H9 (cell line): ENCODE results near the gene KRT25. TPM values are rescaled to one million over a fixed set of nuclear protein-coding genes. Genes with fewer than 3 reads are reported as not detected.
A peak's percentile ranks its signal among the peaks of the same experiment; 100 is the strongest.

ENCODE experiments used
- DNase-seq: peaks from one replicate; pipeline ENCODE4 v3.0.0-alpha.2; 2017
- H2AFZ ChIP-seq: one replicate; pipeline ENCODE4 v1.6.1; 2013; ENCODE audit warnings: mild to moderate bottlenecking, low read length, control low read depth, moderate library complexity
- H2AK5ac ChIP-seq: 2 replicates; pipeline ENCODE4 v1.6.1; 2013; ENCODE audit warnings: low read length, control low read depth, mixed read lengths; ENCODE audit not compliant: insufficient read length
- H2BK120ac ChIP-seq: one replicate; pipeline ENCODE4 v1.6.1; 2013; ENCODE audit warnings: low read depth, mild to moderate bottlenecking, low read length, control low read depth, inconsistent platforms; ENCODE audit not compliant: poor library complexity, severe bottlenecking
- H2BK12ac ChIP-seq: 2 replicates; pipeline ENCODE4 v1.6.1; 2013; ENCODE audit warnings: low read length, control low read depth, mixed read lengths, low read depth; ENCODE audit not compliant: insufficient read length
- H2BK15ac ChIP-seq: 2 replicates; pipeline ENCODE4 v1.6.1; 2013; ENCODE audit warnings: low read depth, low read length, control low read depth
- H2BK20ac ChIP-seq: one replicate; pipeline ENCODE4 v1.6.1; 2013; ENCODE audit warnings: low read depth, mild to moderate bottlenecking, low read length, control low read depth, inconsistent platforms; ENCODE audit not compliant: poor library complexity, severe bottlenecking
- H2BK5ac ChIP-seq: 2 replicates; pipeline ENCODE4 v1.6.1; 2013; ENCODE audit warnings: low read length, control low read depth, mixed read lengths; ENCODE audit not compliant: insufficient read length
- H3K14ac ChIP-seq: 2 replicates; pipeline ENCODE4 v1.6.1; 2013; ENCODE audit warnings: low read length, control low read depth; ENCODE audit not compliant: insufficient read depth
- H3K18ac ChIP-seq: 2 replicates; pipeline ENCODE4 v1.6.1; 2013; ENCODE audit warnings: low read depth, mild to moderate bottlenecking, mixed read lengths, low read length, control low read depth; ENCODE audit not compliant: insufficient read length
- H3K23ac ChIP-seq: 2 replicates; pipeline ENCODE4 v1.6.1; 2013; ENCODE audit warnings: low read length, control low read depth, mixed read lengths, low read depth; ENCODE audit not compliant: insufficient read length
- H3K23me2 ChIP-seq: 2 replicates; pipeline ENCODE4 v1.6.1; 2013; ENCODE audit warnings: low read depth, mild to moderate bottlenecking, mixed read lengths, low read length, control low read depth; ENCODE audit not compliant: insufficient read length, poor library complexity, severe bottlenecking
- H3K27ac ChIP-seq: 2 replicates; pipeline ENCODE4 v1.5.1; 2013; ENCODE audit warnings: low read length, control low read depth, mixed read lengths, low read depth; ENCODE audit not compliant: insufficient read length
- H3K27me3 ChIP-seq: 2 replicates; pipeline ENCODE4 v1.6.1; 2013; ENCODE audit warnings: low read length, control low read depth, inconsistent platforms; ENCODE audit not compliant: insufficient read depth
- H3K4ac ChIP-seq: 2 replicates; pipeline ENCODE4 v1.6.1; 2013; ENCODE audit warnings: low read depth, mild to moderate bottlenecking, control low read depth, inconsistent platforms, low read length, moderate library complexity
- H3K4me1 ChIP-seq: 2 replicates; pipeline ENCODE4 v1.6.1; 2013; ENCODE audit warnings: low read length, control low read depth, inconsistent platforms; ENCODE audit not compliant: insufficient read depth
- H3K4me2 ChIP-seq: 2 replicates; pipeline ENCODE4 v1.6.1; 2013; ENCODE audit warnings: low read length, control low read depth, mixed read lengths; ENCODE audit not compliant: insufficient read length, insufficient read depth
- H3K56ac ChIP-seq: 2 replicates; pipeline ENCODE4 v1.6.1; 2013; ENCODE audit warnings: low read depth, mild to moderate bottlenecking, mixed read lengths, low read length, control low read depth; ENCODE audit not compliant: insufficient read length
- H3K79me1 ChIP-seq: 2 replicates; pipeline ENCODE4 v1.6.1; 2013; ENCODE audit warnings: low read depth, mild to moderate bottlenecking, moderate library complexity, low read length, control low read depth, inconsistent platforms; ENCODE audit not compliant: insufficient read depth, poor library complexity, severe bottlenecking
- H3K79me2 ChIP-seq: 2 replicates; pipeline ENCODE4 v1.6.1; 2013; ENCODE audit warnings: low read length, control low read depth, inconsistent platforms; ENCODE audit not compliant: insufficient read depth
- H3K9ac ChIP-seq: 2 replicates; pipeline ENCODE4 v1.6.1; 2013; ENCODE audit warnings: low read length, control low read depth, mixed read lengths; ENCODE audit not compliant: insufficient read length; ENCODE audit errors: extremely low read depth
- H3K9me3 ChIP-seq: one replicate; pipeline ENCODE4 v1.6.1; 2013; ENCODE audit warnings: low read depth, low read length, inconsistent platforms; ENCODE audit not compliant: control insufficient read depth
- H3T11ph ChIP-seq: one replicate; pipeline ENCODE4 v1.6.1; 2013; ENCODE audit warnings: mild to moderate bottlenecking, low read length, control low read depth, inconsistent platforms
- H4K20me1 ChIP-seq: one replicate; pipeline ENCODE4 v1.6.1; 2013; ENCODE audit not compliant: control insufficient read depth, insufficient read length, insufficient read depth
- H4K5ac ChIP-seq: 2 replicates; pipeline ENCODE4 v1.6.1; 2013; ENCODE audit warnings: low read depth, mild to moderate bottlenecking, mixed read lengths, low read length, control low read depth; ENCODE audit not compliant: insufficient read length
- H4K8ac ChIP-seq: replicated peaks from 2 replicates; pipeline ENCODE4 v1.6.1; 2013; ENCODE audit warnings: low read length, control low read depth, mixed read lengths, low read depth; ENCODE audit not compliant: insufficient read length
- H4K91ac ChIP-seq: 2 replicates; pipeline ENCODE4 v1.6.1; 2013; ENCODE audit warnings: low read depth, mild to moderate bottlenecking, moderate library complexity, mixed read lengths, low read length, control low read depth; ENCODE audit not compliant: insufficient read length
- H3K27ac Mint-ChIP-seq, 3 experiments: 2 replicates in 2 of 3; 3 replicates in 1 of 3; pipeline ENCODE4 v1.8.0; 2020 to 2021; ENCODE audit warnings: mixed read lengths in 3 of 3, mild to moderate bottlenecking in 1 of 3, moderate library complexity in 1 of 3
- H3K27me3 Mint-ChIP-seq: 2 replicates; pipeline ENCODE4 v1.8.0; 2021; ENCODE audit warnings: low read depth, mild to moderate bottlenecking, moderate library complexity, mixed read lengths
- H3K36me3 Mint-ChIP-seq, 3 experiments: 2 replicates in 2 of 3; 3 replicates in 1 of 3; pipeline ENCODE4 v1.8.0; 2020 to 2021; ENCODE audit warnings: low read depth in 3 of 3, mixed read lengths in 3 of 3; ENCODE audit not compliant: insufficient read depth in 1 of 3
- H3K4me1 Mint-ChIP-seq, 2 experiments: 2 replicates each; pipeline ENCODE4 v1.8.0; 2020; ENCODE audit warnings: mixed read lengths in 2 of 2
- H3K4me3 Mint-ChIP-seq, 2 experiments: 2 replicates in 1 of 2; 3 replicates in 1 of 2; pipeline ENCODE4 v1.8.0; 2020 to 2021; ENCODE audit warnings: mild to moderate bottlenecking in 2 of 2, mixed read lengths in 2 of 2, moderate library complexity in 1 of 2
- H3K9me3 Mint-ChIP-seq, 2 experiments: 2 replicates in 1 of 2; 3 replicates in 1 of 2; pipeline ENCODE4 v1.8.0; 2020; ENCODE audit warnings: mild to moderate bottlenecking in 2 of 2, mixed read lengths in 2 of 2, moderate library complexity in 1 of 2
- CTCF ChIP-seq: fragments of 200-600 bp; sonication (generic); conservative IDR thresholded peaks from 3 replicates; pipeline ENCODE4 v1.8.0; 2021; ENCODE audit warnings: antibody characterized with exemption, mild to moderate bottlenecking
- WGBS: extraction: QIAGEN DNeasy Blood & Tissue Kit; methylation state at CpG from one replicate; pipeline ENCODE4 v1.1.7; 2013; ENCODE audit warnings: missing lambda C conversion rate, low lambda C conversion rate, mixed read lengths; ENCODE audit not compliant: insufficient read length; ENCODE audit errors: extremely low coverage; 5-methylcytosine and 5-hydroxymethylcytosine counted together
- total RNA-seq: library from RNA; stranded (reverse); gene quantifications from 2 replicates; pipeline ENCODE4 v1.2.1, GENCODE V29; 2021

Gene KRT25
- total RNA-seq, 1 experiment from 2014 or later = not detected

GRCh38 chr17:40726919-40727318 is 28.2 kb downstream of the KRT25 start:
- no peaks in the 10 kb centered on the region for H3K79me1 ChIP-seq
- no peak overlapping the region for H3K27ac ChIP-seq
- no peak overlapping the region for H2BK20ac ChIP-seq
- no peaks in the 10 kb centered on the region for H3K4me1 Mint-ChIP-seq
- H3K56ac ChIP-seq = no peak overlapping the region
- H3K18ac ChIP-seq = no peak overlapping the region
- no peaks in the 10 kb centered on the region for H3K27me3 ChIP-seq
- no peaks in the 10 kb centered on the region for H3K79me2 ChIP-seq
- H3K4me1 ChIP-seq = no peaks in the 10 kb centered on the region
- no peak overlapping the region for H4K5ac ChIP-seq
- WGBS = no CpG with 5 or more reads among the region's 2 CpGs
- H3K4ac ChIP-seq = no peak overlapping the region
- H2BK15ac ChIP-seq = no peak overlapping the region
- no peak overlapping the region for H2BK120ac ChIP-seq
- peak; percentile 61 for TF ChIP-seq CTCF
- no peak overlapping the region for H2AFZ ChIP-seq
- no peak overlapping the region for H3T11ph ChIP-seq
- no peak overlapping the region for H2BK5ac ChIP-seq
- no peak for DNase-seq
- no peaks in the 10 kb centered on the region for H3K9me3 ChIP-seq
- no peak overlapping the region for H2BK12ac ChIP-seq
- no peak overlapping the region for H3K14ac ChIP-seq
- no peaks in the 10 kb centered on the region for H3K9me3 Mint-ChIP-seq
- H4K8ac ChIP-seq = no peak overlapping the region
- H3K27ac Mint-ChIP-seq = no peak overlapping the region
- H3K23me2 ChIP-seq = no peaks in the 10 kb centered on the region
- H3K4me3 Mint-ChIP-seq = no peak overlapping the region
- H3K36me3 Mint-ChIP-seq = no peaks in the 10 kb centered on the region
- no peak overlapping the region for H3K9ac ChIP-seq
- no peak overlapping the region for H3K4me2 ChIP-seq
- H4K20me1 ChIP-seq = no peaks in the 10 kb centered on the region
- no peak overlapping the region for H2AK5ac ChIP-seq
- no peak overlapping the region for H4K91ac ChIP-seq
- no peak overlapping the region for H3K23ac ChIP-seq
- peaks cover 17% of the 10 kb centered on the region for H3K27me3 Mint-ChIP-seq
